ENCODE measurements around the gene TRAPPC11.

GRCh38 chr4:183751106-183751505 is 92.0 kb downstream of the TRAPPC11 start:
- TF ChIP-seq CTCF (conservative IDR thresholded peaks at IDR 0.05; ENCODE audit: low read length) = no peak
- TF ChIP-seq EZH2phosphoT487 (IDR thresholded peaks at IDR 0.05; ENCODE audit: borderline replicate concordance) = no peak

All from Loucy (cell line).